GM21619 (cell line): ENCODE data around the gene ENAH.
A peak's percentile ranks its signal among the peaks of the same experiment; 100 is the strongest.

ENCODE experiments used
- ATAC-seq: cut with Tn5 transposase; IDR thresholded peaks from one replicate; pipeline ENCODE4 v1.9.1; 2021; ENCODE audit not compliant: unreplicated experiment

Gene ENAH

DNA sequence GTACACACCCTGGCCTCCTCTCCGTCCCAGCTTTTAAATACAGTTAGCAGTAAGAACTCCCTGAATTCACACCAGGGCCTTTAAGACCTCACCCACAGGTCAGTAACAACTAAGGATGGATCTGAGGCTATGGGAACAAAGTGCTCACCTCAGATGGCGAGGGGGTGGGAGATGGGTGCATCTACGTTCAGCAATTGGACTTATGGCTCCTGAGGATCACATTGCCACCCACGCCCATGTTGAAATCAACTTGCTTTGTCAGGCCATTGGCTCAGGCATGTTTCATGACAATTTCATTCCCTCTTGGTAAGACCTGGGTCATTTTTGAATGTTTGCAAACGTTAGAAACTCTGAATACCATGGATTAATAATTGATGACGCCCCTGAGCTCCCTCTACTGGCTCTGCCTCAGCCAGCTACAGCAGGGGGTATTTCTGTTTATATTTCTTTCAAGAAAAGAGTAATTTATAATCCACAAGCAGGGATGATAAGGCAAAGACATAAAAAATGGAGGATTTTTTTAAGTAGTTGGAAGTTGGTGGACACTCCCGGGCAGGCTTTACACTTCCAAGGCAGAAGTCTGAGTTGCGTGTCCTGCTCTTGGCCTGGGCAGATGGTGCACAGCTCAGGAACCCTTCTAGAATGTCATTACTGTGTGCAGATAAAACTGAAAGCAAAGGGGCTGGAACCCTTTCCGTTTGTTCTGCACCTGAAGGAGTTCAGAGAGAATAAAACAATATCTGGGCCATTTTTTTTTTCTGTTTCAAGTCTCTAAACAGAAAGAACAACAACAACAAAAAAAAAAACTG, 211.4 kb downstream of the ENAH start:
- peak; percentile 34 for ATAC-seq

DNA sequence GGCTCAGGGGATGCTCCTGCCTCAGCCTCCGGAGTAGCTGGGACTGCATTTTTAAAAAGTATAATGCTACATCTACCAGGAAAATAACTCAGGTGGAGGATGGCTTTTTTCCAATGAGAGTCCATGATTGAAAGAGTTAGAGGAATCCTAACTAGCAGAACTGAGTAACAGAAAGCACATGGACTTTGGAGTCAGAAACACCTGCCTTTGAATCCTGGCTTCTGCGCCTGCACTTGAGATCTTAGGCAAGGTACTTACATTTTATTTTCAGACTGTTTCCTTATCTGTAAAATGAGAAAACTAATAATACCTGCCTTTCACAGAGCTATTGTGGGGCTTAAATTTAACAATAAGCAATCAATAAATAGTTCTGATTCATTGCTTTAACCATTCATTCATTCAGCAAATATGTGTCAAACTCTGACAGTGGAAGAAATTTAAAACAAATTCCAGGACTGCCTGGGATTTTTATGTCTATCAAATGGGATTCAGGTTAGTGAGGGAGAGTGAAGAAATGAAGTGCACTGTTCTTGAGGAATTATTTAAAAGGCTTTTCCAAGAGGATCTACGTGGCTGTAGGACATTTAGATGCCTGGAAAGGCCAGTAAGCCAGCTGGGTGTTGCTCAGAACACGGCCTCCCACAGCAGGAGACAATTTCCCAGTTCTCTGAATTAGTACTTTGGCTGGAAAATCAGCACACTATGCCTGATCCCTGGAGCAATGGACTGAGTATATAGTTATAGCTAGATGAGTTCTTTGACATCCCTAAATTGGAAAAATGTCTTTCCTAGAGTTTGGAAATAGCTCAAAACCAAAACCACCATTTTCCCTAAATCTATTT, 212.3 kb downstream of the ENAH start:
- ATAC-seq: no peak

DNA sequence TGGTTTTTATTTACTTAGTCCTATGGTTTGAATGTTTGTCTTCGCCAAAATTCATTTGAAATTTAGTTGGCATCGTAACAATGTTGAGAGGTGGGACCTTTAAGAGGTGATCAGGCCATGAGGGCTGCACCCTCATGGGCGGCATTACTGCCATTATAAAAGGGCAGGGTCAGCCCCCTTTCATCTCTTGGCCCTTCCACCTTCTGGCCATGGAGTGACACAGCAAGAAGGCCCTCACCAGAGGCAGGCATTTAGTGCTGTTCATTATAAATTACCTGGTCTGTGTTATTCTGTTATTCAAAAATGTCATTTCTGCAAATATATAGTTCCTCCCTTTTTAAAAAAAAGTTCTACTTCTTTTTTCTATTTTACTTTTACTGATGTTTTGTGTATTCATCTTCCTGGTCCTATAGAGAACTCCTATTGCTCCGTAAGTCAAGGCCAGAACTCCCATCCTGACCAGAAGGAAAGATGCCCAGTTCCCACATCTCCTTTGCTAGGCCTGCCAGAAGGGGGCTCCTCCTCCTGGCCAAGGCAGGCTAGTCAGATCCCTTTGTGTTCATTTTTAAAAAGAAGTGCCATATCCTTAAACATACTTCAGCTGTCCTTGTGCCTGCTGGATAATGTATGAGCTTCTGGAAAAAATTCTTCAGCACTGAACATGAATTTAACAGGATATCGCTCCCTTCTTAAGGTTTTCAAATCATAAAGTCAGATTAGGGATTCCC, 215.0 kb downstream of the ENAH start:
- ATAC-seq: no peak
